Measurements from ENCODE around the gene SNX17. TPM values are rescaled to one million over a fixed set of nuclear protein-coding genes. Genes with fewer than 3 reads are reported as not detected.
A peak's percentile ranks its signal among the peaks of the same experiment; 100 is the strongest.

Gene SNX17, protein sequence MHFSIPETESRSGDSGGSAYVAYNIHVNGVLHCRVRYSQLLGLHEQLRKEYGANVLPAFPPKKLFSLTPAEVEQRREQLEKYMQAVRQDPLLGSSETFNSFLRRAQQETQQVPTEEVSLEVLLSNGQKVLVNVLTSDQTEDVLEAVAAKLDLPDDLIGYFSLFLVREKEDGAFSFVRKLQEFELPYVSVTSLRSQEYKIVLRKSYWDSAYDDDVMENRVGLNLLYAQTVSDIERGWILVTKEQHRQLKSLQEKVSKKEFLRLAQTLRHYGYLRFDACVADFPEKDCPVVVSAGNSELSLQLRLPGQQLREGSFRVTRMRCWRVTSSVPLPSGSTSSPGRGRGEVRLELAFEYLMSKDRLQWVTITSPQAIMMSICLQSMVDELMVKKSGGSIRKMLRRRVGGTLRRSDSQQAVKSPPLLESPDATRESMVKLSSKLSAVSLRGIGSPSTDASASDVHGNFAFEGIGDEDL
- total RNA-seq: 100 to 1,000 TPM in 1 of 4 donors, 10 to 100 TPM in 3; 72.3 to 101 (median 80.2) TPM

GRCh38 chr2:27370026-27370815 lies at the start of gene SNX17, which contains the start of gene EIF2B4:
TSS of gene SNX17 (plus strand) at chr2:27370616. CDS start at chr2:27370744, 128 bp downstream.
TSS of gene EIF2B4 (minus strand) at chr2:27370338. CDS start at chr2:27370314, 24 bp downstream.
- H3K4me3 ChIP-seq (ENCODE audit: low read depth, poor library complexity, severe bottlenecking): peak within 1 kb of the TSS; percentile 98
- WGBS, 2 donors: 0% methylated on average over 37 to 43 of the region's 85 CpGs
- intact Hi-C loops (cut with DNase I; ENCODE audit: low total_unique reads): no loop called here
- TF ChIP-seq POLR2A (IDR thresholded peaks at IDR 0.05): no peak
- TF ChIP-seq, protein P1, sequence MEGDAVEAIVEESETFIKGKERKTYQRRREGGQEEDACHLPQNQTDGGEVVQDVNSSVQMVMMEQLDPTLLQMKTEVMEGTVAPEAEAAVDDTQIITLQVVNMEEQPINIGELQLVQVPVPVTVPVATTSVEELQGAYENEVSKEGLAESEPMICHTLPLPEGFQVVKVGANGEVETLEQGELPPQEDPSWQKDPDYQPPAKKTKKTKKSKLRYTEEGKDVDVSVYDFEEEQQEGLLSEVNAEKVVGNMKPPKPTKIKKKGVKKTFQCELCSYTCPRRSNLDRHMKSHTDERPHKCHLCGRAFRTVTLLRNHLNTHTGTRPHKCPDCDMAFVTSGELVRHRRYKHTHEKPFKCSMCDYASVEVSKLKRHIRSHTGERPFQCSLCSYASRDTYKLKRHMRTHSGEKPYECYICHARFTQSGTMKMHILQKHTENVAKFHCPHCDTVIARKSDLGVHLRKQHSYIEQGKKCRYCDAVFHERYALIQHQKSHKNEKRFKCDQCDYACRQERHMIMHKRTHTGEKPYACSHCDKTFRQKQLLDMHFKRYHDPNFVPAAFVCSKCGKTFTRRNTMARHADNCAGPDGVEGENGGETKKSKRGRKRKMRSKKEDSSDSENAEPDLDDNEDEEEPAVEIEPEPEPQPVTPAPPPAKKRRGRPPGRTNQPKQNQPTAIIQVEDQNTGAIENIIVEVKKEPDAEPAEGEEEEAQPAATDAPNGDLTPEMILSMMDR (IDR thresholded peaks at IDR 0.05): peak in 1 of 3 donors; percentile 31
- DNase-seq (ENCODE audit: low spot score in 2 of 2): peak; percentile 99 to 100

DNA sequence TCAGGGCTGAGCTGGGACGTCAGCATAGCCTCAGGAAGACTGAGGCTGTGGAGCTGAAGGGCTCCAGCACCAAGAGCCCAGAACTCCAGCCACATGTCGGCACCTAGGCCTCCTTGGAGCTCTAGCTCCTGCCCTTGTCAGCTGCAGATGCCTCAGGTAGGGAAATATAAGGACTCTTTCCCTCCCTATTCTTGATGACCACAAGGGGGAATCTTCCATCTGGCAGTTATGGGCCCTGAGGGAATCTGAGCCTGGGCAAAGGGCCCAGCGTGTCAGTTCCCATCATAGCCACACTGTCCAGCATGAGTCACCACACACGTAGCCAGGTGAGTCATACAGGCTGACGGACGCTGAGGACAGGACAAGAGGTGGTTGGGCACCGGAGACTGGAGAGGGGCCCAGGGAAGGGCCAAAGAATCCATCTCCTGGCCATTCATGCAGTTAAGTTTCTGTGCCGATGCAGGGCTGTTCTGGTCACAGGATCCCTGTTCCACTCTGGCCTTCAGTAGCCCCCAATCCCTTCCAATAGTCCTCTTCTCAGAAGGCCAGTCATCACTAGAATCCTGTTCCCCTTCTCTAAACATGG lies 49.4 kb upstream of the SNX17 start:
- WGBS, 2 donors: 38 to 40% methylated on average over 8 of the region's 8 CpGs
- TF ChIP-seq, protein P1 (IDR thresholded peaks at IDR 0.05): no peak
- TF ChIP-seq POLR2A (IDR thresholded peaks at IDR 0.05): no peak
- intact Hi-C loops (cut with DNase I; ENCODE audit: low total_unique reads): no loop called here
- H3K4me3 ChIP-seq (ENCODE audit: low read depth, poor library complexity, severe bottlenecking): no peak overlapping the region
- no peak for DNase-seq (ENCODE audit: low spot score in 2 of 2)

DNA sequence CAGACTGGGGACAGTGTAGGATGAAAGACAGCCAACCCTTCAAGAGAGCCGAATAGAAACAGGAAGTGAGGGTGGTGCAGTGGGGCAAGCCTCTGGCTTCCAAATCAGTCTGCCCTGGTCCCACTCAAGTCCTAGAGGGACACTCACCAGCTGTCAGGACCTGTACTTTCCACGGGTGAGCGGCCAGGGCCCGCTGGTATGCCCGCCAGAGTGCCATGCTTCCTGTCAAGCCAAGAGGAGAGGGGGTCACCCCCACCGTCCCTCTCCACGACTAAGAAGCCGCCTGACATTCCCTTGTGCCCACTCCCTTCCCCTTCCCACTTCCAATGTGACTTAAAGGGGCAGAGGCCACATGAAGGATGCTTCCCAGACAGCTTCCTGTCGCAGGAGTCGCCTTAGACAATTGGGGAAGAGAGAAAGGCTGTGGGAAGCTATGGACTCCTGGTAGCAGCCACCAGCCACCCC lies 48.1 kb upstream of the SNX17 start:
- no peak for DNase-seq (ENCODE audit: low spot score in 2 of 2)
- H3K4me3 ChIP-seq (ENCODE audit: low read depth, poor library complexity, severe bottlenecking): peak overlapping the region; percentile 79
- TF ChIP-seq POLR2A (IDR thresholded peaks at IDR 0.05): no peak
- TF ChIP-seq, protein P1 (IDR thresholded peaks at IDR 0.05): no peak
- WGBS, 2 donors: 1 to 3% methylated on average over 10 of the region's 10 CpGs
- intact Hi-C loops (cut with DNase I; ENCODE audit: low total_unique reads): no loop called here

DNA sequence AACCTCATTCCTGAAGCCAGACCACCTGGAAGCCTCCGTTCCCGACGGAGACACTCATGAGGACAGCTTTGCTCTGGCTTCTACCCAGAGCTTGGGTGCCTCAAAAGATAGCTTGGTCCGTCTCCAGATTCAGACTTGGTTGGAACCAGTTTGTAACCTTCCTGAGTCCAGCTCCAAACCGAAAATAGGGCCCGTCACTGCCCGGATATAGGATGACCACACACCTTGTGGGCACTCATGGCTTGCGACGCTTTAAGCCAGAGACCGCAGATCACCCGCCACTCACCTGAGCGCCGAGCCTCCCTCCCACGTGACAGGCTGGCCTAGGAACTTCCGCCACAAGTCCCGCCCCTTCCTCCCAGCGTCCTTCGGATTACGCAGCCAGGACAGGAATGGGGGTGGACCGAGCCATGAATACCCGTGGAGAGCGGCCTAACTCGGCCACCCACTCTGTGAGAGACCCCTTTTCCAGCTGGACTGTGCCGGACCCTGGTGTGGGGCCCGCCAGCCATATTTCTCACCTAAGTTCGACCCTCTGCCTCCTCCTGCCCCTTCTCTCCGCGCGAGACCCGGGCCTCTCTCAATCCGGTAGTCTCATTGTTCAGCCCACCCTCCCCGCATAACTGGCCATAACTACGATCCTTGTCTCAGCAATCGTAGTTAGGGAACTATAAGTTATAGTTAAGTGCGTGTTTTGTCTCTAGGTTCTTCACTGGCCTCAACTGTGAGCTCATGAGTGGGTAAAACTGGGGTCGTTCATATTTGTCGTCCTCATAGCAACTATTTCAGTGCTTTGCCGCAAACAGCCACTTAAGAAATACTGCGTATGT lies 47.4 kb upstream of the SNX17 start, which contains the start of gene MPV17:
TSS of gene MPV17 (minus strand) at position 332 of the 830 bp plus-strand sequence. CDS start 580 bp downstream, outside the sequence.
- peak in 1 of 2 donors; percentile 68 for TF ChIP-seq POLR2A (IDR thresholded peaks at IDR 0.05)
- TF ChIP-seq, protein P1 (IDR thresholded peaks at IDR 0.05): no peak
- DNase-seq (ENCODE audit: low spot score in 2 of 2): peak; percentile 89 to 98
- intact Hi-C loops (cut with DNase I; ENCODE audit: low total_unique reads): no loop called here
- peak within 1 kb of the TSS; percentile 79 for H3K4me3 ChIP-seq (ENCODE audit: low read depth, poor library complexity, severe bottlenecking)
- WGBS, 2 donors: 0% methylated on average over 28 to 39 of the region's 39 CpGs
